Fibroblast of pulmonary artery (primary cell): ENCODE data around the gene KIAA0753.
A peak's percentile ranks its signal among the peaks of the same experiment; 100 is the strongest.
"Not testable (repeated sequence)": the region's sequence is repeated elsewhere in the genome, so short reads cannot be mapped to it uniquely, and the experiment has no call there.

Experiments used
- DNase-seq: peaks from one replicate; pipeline ENCODE4 v3.0.0-alpha.2; 2010; ENCODE audit warnings: low read depth
- H3K4me3 ChIP-seq: replicated peaks from 2 replicates; pipeline ENCODE4 v1.5.1; 2011; ENCODE audit warnings: low read depth, mild to moderate bottlenecking, control low read depth, low read length, moderate library complexity
- CTCF ChIP-seq: IDR thresholded peaks from 2 replicates; pipeline ENCODE4 v1.5.1; 2011; ENCODE audit warnings: mild to moderate bottlenecking, control low read depth, low read length, inconsistent platforms; ENCODE audit errors: missing control alignments

Gene KIAA0753

GRCh38 chr17:6576038-6576785, 64.3 kb downstream of the KIAA0753 start:
- H3K4me3 ChIP-seq, result no peak overlapping the region
- TF ChIP-seq CTCF, result no peak
- no peak for DNase-seq

GRCh38 chr17:6575596-6575988, 64.9 kb downstream of the KIAA0753 start:
- no peak for DNase-seq
- no peak for TF ChIP-seq CTCF
- no peak overlapping the region for H3K4me3 ChIP-seq

GRCh38 chr17:6574687-6575595, 65.6 kb downstream of the KIAA0753 start:
- TF ChIP-seq CTCF, result peak; percentile 8
- peak; percentile 65 for DNase-seq
- no peak overlapping the region for H3K4me3 ChIP-seq

- no peak overlapping the region for H3K4me3 ChIP-seq
- TF ChIP-seq CTCF, result no peak
- no peak for DNase-seq
These were observed 66.4 kb downstream of the KIAA0753 start for GRCh38 chr17:6573982-6574686.

- not testable (repeated sequence) for DNase-seq, H3K4me3 ChIP-seq
These were observed 67.0 kb downstream of the KIAA0753 start for GRCh38 chr17:6573495-6573894.

- no peak for DNase-seq
- no peak overlapping the region for H3K4me3 ChIP-seq
- TF ChIP-seq CTCF, result no peak
These were observed 67.5 kb downstream of the KIAA0753 start for GRCh38 chr17:6572972-6573370.

- TF ChIP-seq CTCF, result no peak
- no peak for DNase-seq
- H3K4me3 ChIP-seq, result no peak overlapping the region
These were observed 69.1 kb downstream of the KIAA0753 start for GRCh38 chr17:6571452-6571781.
